HG02938 (cell line): Measurements from ENCODE around the gene OR2L8.

Experiments used
- ATAC-seq: cut with Tn5 transposase; IDR thresholded peaks from one replicate; pipeline ENCODE4 v1.9.1; 2021; ENCODE audit warnings: mild to moderate bottlenecking, moderate library complexity; ENCODE audit not compliant: unreplicated experiment

Gene OR2L8

DNA sequence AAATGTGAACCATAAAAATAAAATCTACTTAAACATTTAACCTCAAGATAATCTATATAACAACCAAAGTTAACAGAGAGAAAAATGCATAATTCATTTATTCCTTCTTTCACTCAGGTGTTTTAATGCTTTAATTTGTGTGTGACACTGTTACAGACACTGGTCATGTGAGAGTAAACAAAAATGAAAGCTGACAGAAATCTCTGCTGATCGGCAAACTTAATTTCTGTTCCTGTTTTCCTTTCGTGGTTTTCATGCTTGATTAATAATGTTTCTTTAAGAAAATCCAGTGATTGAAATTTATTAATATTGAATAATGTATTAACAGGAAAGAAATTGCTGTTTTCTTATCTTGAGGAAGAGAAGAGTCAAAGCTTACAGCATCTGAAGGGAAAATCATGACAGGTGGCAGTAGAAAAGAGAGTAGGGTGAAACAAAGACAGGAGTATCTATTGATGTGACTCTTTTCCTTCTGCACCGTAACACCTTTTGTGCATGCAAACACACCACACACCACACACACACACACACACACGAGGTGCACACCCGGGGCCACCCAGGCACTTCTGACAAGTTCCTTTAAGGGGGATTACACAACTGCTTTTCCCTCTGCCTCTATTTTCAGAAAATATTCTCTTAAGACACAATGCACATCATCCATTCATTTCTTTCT is 18.0 kb downstream of the OR2L8 start:
- peak; percentile 77 for ATAC-seq

- ATAC-seq: no peak
These were observed 44.3 kb downstream of the OR2L8 start for GRCh38 chr1:247992986-247993385.

- no peak for ATAC-seq
These were observed 50.2 kb downstream of the OR2L8 start for GRCh38 chr1:247998811-247999210.
